ENCODE results near the gene SHISA9.
"Not testable (repeated sequence)": the region's sequence is repeated elsewhere in the genome, so short reads cannot be mapped to it uniquely, and the experiment has no call there.

Gene SHISA9

DNA sequence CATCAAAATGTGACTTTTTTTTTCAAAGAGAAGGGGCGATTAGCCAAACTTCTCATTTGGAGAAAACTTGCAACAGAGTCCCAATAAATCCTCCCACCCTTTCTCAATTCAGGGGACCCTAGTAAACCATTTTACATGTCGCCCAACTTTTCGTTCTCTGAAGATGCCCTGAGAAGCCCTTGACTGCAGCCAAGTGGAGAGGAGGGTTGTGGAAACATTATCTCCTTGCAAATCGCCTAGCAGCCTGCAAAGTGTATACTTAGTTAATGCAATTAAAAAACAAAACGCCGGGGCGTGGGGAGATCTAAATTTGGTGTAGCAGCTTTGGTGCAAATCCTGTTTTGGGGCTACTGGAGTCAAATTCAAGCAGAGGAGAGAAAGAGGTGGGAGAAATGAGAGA is 1.2 kb upstream of the SHISA9 start:
- DNase-seq, result no peak

- DNase-seq, result no peak
These were observed 697 bp upstream of the SHISA9 start for GRCh38 chr16:12900599-12901203.

GRCh38 chr16:12901204-12901596 is 198 bp upstream of the SHISA9 start:
- no peak for DNase-seq

DNA sequence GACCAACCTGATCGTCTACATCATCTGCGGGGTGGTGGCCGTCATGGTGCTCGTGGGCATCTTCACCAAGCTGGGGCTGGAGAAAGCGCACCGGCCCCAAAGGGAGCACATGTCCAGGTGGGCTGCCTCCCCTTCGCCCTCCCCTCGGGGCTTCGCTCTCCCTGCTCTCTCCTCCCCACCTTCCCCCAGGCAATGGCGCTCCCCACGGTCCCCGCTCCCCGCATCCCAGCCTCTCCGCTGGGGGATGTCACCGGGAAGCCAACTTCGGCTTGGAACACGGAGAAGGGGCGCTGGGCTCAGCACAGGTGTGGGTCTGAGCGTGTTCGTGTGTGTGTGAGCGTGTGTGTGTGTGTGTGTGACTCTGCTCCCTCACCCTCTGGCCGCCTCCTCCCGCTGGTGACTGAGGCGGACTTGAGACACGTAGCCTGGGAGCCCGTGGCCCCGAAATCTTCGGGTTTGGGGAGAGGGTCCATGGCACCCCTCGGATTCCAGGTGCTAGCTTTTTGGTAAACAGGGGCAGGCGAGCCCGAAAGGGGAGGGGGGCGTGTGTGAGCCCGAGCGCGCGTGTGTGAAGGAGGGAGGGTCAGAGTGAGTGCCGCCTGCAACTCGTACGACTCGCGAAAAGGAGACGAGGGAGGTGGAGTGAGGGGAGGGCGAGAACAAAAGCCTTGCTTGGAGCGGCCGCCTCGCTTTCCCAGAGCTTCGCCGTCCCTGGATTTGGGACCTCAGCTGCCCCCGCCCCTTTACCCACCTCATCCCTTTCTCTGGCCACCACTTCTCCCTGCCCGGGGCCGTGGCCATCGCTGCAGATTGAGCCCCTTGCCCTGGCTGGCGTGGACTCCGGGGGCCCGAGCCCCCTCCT is 1.3 kb downstream of the SHISA9 start:
- no peak for DNase-seq

- no peak for DNase-seq
These were observed 2.3 kb downstream of the SHISA9 start for GRCh38 chr16:12903407-12904328.

- no peak for DNase-seq
These were observed 2.9 kb downstream of the SHISA9 start for GRCh38 chr16:12904329-12904671.

GRCh38 chr16:12906271-12906670 is 4.9 kb downstream of the SHISA9 start:
- no peak for DNase-seq

DNA sequence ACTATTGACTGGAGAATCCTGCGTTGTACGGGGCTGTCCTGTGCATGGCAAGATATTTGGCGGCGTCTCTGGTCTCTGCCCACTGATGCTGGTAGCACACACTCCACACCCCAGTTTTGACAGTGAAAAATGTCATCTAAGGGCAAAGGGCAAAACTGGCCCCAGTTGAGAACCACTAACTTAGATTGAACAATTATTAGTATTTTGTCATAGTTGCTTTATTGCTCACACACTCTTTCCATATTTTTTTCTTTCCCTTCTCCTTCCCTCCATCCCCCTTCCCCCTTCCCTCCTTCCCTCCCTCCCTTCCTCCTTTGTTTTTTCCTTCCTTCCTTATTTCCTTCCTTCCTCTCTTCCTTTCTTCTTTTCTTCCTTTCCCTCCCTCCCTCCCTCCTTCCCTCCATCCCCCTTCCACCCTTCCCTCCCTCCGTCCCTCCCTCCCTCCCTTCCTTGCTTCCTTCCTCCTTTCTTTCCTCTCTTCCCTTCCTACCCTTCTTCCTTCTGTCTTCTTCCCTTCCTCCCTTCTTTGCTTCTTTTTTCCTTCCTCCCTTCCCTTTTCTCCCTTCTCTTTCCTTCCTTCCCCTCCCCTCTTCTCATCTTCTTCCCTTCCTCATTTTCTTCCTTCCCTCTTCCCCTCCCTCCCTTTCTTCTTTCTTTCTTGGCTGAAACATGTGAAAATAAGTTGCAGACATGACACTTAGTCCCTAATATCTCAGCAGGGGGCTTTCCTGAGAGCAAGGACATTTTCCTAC is 5.5 kb downstream of the SHISA9 start:
- DNase-seq, result no peak

GRCh38 chr16:12907670-12908233 is 6.4 kb downstream of the SHISA9 start:
- no peak for DNase-seq

GRCh38 chr16:12917246-12917645 is 15.8 kb downstream of the SHISA9 start:
- no peak for DNase-seq

DNA sequence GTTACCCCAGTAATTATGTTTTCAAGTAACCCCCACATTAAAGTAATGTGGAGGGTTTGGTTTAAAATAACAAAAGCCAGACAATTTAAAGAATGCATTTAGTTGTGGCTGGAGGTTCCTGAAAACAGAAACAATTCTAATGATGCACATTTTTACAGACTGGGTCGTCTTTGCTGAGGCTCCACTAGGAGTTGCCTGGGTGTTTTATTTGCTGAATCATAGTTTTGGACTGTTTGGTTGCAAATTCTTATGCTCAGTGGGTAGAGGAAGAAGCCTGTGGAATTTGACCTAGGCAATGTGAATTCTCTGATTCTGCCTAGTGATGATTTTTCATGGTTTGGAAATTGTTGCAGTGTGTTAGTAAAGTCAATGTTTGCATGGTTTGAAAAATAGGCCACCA is 16.3 kb downstream of the SHISA9 start:
- no peak for DNase-seq

GRCh38 chr16:12920739-12921138 is 19.3 kb downstream of the SHISA9 start:
- DNase-seq, result no peak

GRCh38 chr16:12923640-12924039 is 22.2 kb downstream of the SHISA9 start:
- DNase-seq, result not testable (repeated sequence)

DNA sequence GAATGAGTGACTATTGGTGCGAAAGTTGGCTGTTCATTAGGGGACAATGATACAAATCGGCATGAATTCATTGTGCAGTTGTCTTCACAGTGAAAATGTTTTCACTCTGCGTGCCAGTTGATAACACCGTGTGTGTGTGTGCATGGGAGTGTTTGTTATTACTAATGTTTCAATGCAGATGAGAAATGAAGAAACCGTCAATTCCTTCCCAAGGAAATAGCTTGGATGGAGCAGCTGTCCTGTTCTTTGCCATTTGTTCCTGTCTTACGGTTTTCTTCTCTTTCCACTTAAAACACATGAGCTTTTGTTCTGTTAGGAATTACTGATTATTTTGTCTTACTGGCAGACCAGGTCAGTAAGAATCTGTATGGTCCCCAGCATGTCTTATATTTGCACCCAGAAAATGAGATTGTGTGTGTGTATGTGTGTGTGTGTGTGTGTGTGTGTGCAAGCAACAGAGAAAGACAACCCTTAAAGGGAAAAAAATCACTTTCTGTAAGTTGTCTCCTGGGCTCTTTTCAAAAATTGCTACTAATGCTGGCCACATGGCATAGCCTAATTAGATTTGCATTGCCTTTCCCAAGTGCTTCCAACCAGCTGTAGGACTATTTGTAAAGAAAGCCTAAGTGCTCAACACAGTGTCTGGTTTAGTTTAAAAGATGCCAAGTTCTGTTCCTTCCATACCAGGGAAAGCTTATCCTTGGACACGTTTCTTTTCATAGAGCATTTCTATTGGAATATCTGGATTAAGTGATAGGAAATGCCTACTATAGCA is 23.8 kb downstream of the SHISA9 start:
- DNase-seq, result no peak

DNA sequence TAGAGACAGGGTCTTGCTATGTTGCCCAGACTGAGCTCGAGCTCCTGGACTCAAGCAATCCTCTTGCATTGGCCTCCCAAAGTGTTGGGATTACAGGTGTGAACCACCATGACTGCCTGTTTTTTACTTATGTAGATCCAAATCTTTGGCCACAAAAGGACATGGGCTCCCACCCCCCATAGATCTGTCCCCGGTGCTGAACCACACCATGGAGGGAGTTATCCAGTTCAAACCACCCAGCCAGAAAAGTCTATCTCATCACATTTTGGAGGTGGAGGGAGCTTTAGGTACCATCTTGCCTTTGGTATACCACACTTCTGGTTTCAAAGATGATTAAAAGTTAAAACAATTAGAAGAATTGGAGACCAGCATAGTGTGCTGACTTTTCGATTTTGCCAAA is 26.2 kb downstream of the SHISA9 start:
- no peak for DNase-seq

DNA sequence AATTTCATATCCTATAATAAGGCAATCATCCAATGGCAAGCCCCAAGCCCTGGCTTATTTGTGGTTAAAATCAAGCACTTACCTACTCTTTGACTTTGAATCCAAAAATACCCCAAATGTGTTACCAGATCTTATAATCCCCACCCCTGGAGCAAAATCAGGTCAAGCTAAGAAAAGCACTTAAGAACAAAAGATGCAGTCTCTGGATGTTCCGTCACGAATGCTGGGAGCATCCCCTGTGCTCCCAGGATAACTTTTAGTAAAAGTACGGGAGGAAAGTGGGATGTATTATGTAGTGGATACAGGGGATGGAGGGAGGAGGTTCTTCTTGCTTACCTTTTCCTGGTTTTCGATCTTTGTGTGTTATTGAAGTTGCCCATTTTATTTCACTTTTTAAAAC is 29.5 kb downstream of the SHISA9 start:
- no peak for DNase-seq

DNA sequence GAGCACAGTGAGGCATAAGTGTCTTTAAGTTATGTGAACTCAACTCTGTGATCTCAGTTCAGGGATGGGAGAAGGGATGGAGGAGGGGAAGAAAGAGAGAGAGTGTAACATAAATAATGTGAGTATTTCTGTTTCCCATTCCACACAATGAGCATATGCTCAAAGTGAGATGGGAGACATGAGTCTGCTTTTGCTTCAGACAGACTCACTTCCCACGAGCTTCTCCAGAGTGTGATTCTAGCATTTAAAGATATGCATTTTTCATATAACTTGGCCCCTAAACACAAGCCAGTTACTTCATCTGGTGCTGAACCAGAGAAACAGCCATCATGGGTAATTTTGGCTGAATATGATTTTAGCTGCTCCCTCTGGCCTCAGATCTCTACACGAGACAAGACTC is 35.0 kb downstream of the SHISA9 start:
- DNase-seq, result no peak

GRCh38 chr16:12941896-12942295 is 40.5 kb downstream of the SHISA9 start:
- no peak for DNase-seq

- no peak for DNase-seq
These were observed 41.5 kb downstream of the SHISA9 start for GRCh38 chr16:12942861-12943260.

DNA sequence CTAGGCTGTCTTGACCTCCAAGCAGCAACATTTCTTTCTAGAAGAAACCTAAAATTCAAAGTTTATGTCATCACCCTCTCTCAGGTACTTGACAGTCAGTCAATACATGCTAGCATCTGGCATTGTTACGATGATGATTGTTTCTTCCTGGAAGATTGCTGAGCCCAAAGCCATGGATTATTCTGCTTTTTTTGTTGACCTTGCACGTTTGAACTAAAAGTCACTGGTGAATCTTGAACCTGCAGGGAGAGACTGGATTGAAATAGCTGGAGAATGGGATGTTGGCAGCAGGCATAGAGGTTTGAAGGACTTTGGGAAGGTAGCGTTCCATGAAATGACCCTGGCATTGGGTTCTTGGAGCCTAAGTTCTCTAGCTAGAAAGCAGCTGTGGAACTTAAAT is 42.9 kb downstream of the SHISA9 start:
- no peak for DNase-seq

GRCh38 chr16:12951392-12951791 is 50.0 kb downstream of the SHISA9 start:
- DNase-seq, result no peak

All from fibroblast of skin of abdomen (primary cell).